Measurements from ENCODE around the gene PSMA4.
A peak's percentile ranks its signal among the peaks of the same experiment; 100 is the strongest.

The PSMA4 gene

GRCh38 chr15:78570710-78571109, 30.5 kb downstream of the PSMA4 start:
- ChIA-PET POLR2A (no interaction called here), CTCF (interaction anchor here (0.9 kb wide), 1 partner anchor 139 kb away, joined by 6 read pairs; no protein-coding TSS in a partner anchor)
- Histone ChIP-seq H3K4me3 (ENCODE audit: low read depth, low read length) (no peak overlapping the region), H3K4me1 (ENCODE audit: control insufficient read depth, insufficient read depth, low read length) (peaks cover 11% of the 10 kb centered on the region), H3K36me3 (ENCODE audit: control insufficient read depth in 2 of 2, insufficient read depth in 1 of 2, low read length in 2 of 2) (no peaks in the 10 kb centered on the region), H3K9me3 (ENCODE audit: control insufficient read depth, insufficient read depth, low read depth, low read length) (no peaks in the 10 kb centered on the region), H3K27ac (ENCODE audit: extremely low read depth, low read depth, low read length) (no peak overlapping the region)
- TF ChIP-seq ZBTB48 (tag by site-specific recombination; IDR thresholded peaks at IDR 0.05), result peak; percentile 62; the same call in 1 of the 2 replicates
- TF ChIP-seq PATZ1 (tag by site-specific recombination; IDR thresholded peaks at IDR 0.05), result no peak
- no peak for TF ChIP-seq ZBTB44 (tag by site-specific recombination; IDR thresholded peaks at IDR 0.05)

DNA sequence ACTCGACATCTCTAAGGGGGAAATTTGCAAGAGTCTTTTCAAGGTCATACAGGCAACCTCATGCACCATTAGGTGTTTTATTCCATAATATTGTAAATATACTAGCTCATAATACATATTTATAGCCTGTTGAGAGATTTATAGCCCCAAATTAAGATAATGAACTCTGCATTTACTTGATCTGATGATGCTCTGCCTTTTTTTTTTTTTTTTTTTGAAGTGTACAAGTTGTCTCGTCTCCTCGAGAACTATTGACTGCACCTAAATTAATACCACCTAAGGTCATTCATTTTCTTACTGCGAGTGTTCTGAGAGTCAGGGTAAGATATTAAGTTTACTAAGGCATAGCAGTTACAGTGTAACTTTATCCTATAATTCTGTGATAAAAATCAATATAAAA, 31.1 kb downstream of the PSMA4 start:
- H3K27ac ChIP-seq (ENCODE audit: extremely low read depth, low read depth, low read length), result no peak overlapping the region
- H3K4me3 ChIP-seq (ENCODE audit: low read depth, low read length), result no peak overlapping the region
- H3K36me3 ChIP-seq (ENCODE audit: control insufficient read depth in 2 of 2, insufficient read depth in 1 of 2, low read length in 2 of 2), result no peaks in the 10 kb centered on the region
- POLR2A ChIA-PET, result no interaction called here
- H3K4me1 ChIP-seq (ENCODE audit: control insufficient read depth, insufficient read depth, low read length), result peaks cover 11% of the 10 kb centered on the region
- CTCF ChIA-PET, result interaction anchor here (0.9 kb wide), 1 partner anchor 138 kb away, joined by 6 read pairs; no protein-coding TSS in a partner anchor
- H3K9me3 ChIP-seq (ENCODE audit: control insufficient read depth, insufficient read depth, low read depth, low read length), result no peaks in the 10 kb centered on the region
- TF ChIP-seq ZEB2 (tag by site-specific recombination; IDR thresholded peaks at IDR 0.05), result peak; percentile 26; the same call in 1 of the 2 replicates
- no peak for TF ChIP-seq ZSCAN5A (tag by site-specific recombination; IDR thresholded peaks at IDR 0.05)
- TF ChIP-seq, protein P1, sequence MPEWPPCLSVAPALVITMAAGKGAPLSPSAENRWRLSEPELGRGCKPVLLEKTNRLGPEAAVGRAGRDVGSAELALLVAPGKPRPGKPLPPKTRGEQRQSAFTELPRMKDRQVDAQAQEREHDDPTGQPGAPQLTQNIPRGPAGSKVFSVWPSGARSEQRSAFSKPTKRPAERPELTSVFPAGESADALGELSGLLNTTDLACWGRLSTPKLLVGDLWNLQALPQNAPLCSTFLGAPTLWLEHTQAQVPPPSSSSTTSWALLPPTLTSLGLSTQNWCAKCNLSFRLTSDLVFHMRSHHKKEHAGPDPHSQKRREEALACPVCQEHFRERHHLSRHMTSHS (tag by site-specific recombination; IDR thresholded peaks at IDR 0.05), result no peak
- TF ChIP-seq REPIN1 (tag by site-specific recombination; IDR thresholded peaks at IDR 0.05; ENCODE audit: low read depth), result no peak
- no peak for TF ChIP-seq GFI1B (tag by site-specific recombination; IDR thresholded peaks at IDR 0.05)
- TF ChIP-seq ZBTB7A (tag by site-specific recombination; IDR thresholded peaks at IDR 0.05; ENCODE audit: low read depth), result no peak
- TF ChIP-seq ZNF558 (tag by site-specific recombination; IDR thresholded peaks at IDR 0.05), result no peak
- TF ChIP-seq ZNF692 (tag by site-specific recombination; IDR thresholded peaks at IDR 0.05), result no peak
- TF ChIP-seq ZNF785 (tag by site-specific recombination; IDR thresholded peaks at IDR 0.05), result no peak
- TF ChIP-seq ZNF433 (tag by site-specific recombination; IDR thresholded peaks at IDR 0.05; ENCODE audit: low read depth), result no peak
- TF ChIP-seq ZNF23 (tag by site-specific recombination; IDR thresholded peaks at IDR 0.05; ENCODE audit: borderline replicate concordance), result no peak
- TF ChIP-seq ZNF777 (tag by site-specific recombination; IDR thresholded peaks at IDR 0.05; ENCODE audit: borderline replicate concordance), result no peak
- no peak for TF ChIP-seq SCRT1 (tag by site-specific recombination; IDR thresholded peaks at IDR 0.05; ENCODE audit: borderline replicate concordance)
- peak; percentile 59; the same call in 1 of the 2 replicates for TF ChIP-seq ZNF2 (tag by site-specific recombination; IDR thresholded peaks at IDR 0.05)
- TF ChIP-seq ZNF169 (tag by site-specific recombination; IDR thresholded peaks at IDR 0.05), result no peak
- TF ChIP-seq ZNF843 (tag by site-specific recombination; IDR thresholded peaks at IDR 0.05), result 0 out of 2 replicates have a peak, but pooled peaks have one; percentile 29
- no peak for TF ChIP-seq ZNF266 (tag by site-specific recombination; IDR thresholded peaks at IDR 0.05; ENCODE audit: low read depth)
- 0 out of 2 replicates have a peak, but pooled peaks have one; percentile 14 for TF ChIP-seq ZNF629 (tag by site-specific recombination; IDR thresholded peaks at IDR 0.05)
- TF ChIP-seq, protein P2, sequence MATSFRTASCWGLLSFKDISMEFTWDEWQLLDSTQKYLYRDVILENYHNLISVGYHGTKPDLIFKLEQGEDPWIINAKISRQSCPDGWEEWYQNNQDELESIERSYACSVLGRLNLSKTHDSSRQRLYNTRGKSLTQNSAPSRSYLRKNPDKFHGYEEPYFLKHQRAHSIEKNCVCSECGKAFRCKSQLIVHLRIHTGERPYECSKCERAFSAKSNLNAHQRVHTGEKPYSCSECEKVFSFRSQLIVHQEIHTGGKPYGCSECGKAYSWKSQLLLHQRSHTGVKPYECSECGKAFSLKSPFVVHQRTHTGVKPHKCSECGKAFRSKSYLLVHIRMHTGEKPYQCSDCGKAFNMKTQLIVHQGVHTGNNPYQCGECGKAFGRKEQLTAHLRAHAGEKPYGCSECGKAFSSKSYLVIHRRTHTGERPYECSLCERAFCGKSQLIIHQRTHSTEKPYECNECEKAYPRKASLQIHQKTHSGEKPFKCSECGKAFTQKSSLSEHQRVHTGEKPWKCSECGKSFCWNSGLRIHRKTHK (tag by site-specific recombination; IDR thresholded peaks at IDR 0.05), result no peak
- TF ChIP-seq OSR2 (tag by site-specific recombination; IDR thresholded peaks at IDR 0.05), result peak; percentile 12; the same call in 1 of the 2 replicates
- TF ChIP-seq ZNF18 (tag by site-specific recombination; IDR thresholded peaks at IDR 0.05), result no peak
- TF ChIP-seq ZNF174 (tag by site-specific recombination; IDR thresholded peaks at IDR 0.05), result no peak

All from HEK293 (cell line).